HG03354 (cell line): Measurements from ENCODE around the gene BCAS3.
"Not testable (repeated sequence)": the region's sequence is repeated elsewhere in the genome, so short reads cannot be mapped to it uniquely, and the experiment has no call there.

Experiments used
- ATAC-seq: cut with Tn5 transposase; IDR thresholded peaks from one replicate; pipeline ENCODE4 v1.9.1; 2021; ENCODE audit warnings: mild to moderate bottlenecking; ENCODE audit not compliant: unreplicated experiment, poor library complexity, severe bottlenecking

The BCAS3 gene

GRCh38 chr17:60905709-60906108, 228.1 kb downstream of the BCAS3 start:
- no peak for ATAC-seq

- ATAC-seq = no peak
Observed at GRCh38 chr17:60908324-60908723, 230.7 kb downstream of the BCAS3 start.

GRCh38 chr17:60909405-60909804, 231.8 kb downstream of the BCAS3 start:
- no peak for ATAC-seq

GRCh38 chr17:60910415-60910814, 232.8 kb downstream of the BCAS3 start:
- no peak for ATAC-seq

- no peak for ATAC-seq
Observed at GRCh38 chr17:60914078-60914477, 236.4 kb downstream of the BCAS3 start.

GRCh38 chr17:60916043-60916442, 238.4 kb downstream of the BCAS3 start:
- ATAC-seq = no peak

GRCh38 chr17:60920107-60920506, 242.5 kb downstream of the BCAS3 start:
- ATAC-seq = no peak

- no peak for ATAC-seq
Observed at GRCh38 chr17:60923000-60923399, 245.3 kb downstream of the BCAS3 start.

- ATAC-seq = no peak
Observed at GRCh38 chr17:60926466-60927183, 249.0 kb downstream of the BCAS3 start.

GRCh38 chr17:60933739-60934138, 256.1 kb downstream of the BCAS3 start:
- ATAC-seq = no peak

- no peak for ATAC-seq
Observed at GRCh38 chr17:60934723-60935122, 257.1 kb downstream of the BCAS3 start.

GRCh38 chr17:60935991-60936390, 258.3 kb downstream of the BCAS3 start:
- ATAC-seq = not testable (repeated sequence)

- ATAC-seq = no peak
Observed at GRCh38 chr17:60939318-60939717, 261.7 kb downstream of the BCAS3 start.

- no peak for ATAC-seq
Observed at GRCh38 chr17:60941028-60941427, 263.4 kb downstream of the BCAS3 start.

- ATAC-seq = no peak
Observed at GRCh38 chr17:60941571-60941970, 263.9 kb downstream of the BCAS3 start.

GRCh38 chr17:60944751-60945150, 267.1 kb downstream of the BCAS3 start:
- ATAC-seq = no peak

- ATAC-seq = no peak
Observed at GRCh38 chr17:60947100-60947499, 269.4 kb downstream of the BCAS3 start.

GRCh38 chr17:60947543-60947942, 269.9 kb downstream of the BCAS3 start:
- no peak for ATAC-seq

- ATAC-seq = no peak
Observed at GRCh38 chr17:60952747-60953146, 275.1 kb downstream of the BCAS3 start.

GRCh38 chr17:60959011-60959410, 281.4 kb downstream of the BCAS3 start:
- ATAC-seq = no peak

- ATAC-seq = no peak
Observed at GRCh38 chr17:60959696-60960095, 282.0 kb downstream of the BCAS3 start.
